GM23248 (cell line): ENCODE results near the gene EDC4.
"Not testable (repeated sequence)": the region's sequence is repeated elsewhere in the genome, so short reads cannot be mapped to it uniquely, and the experiment has no call there.

ENCODE experiments used
- EZH2 ChIP-seq: fragments of 200-600 bp; sonication (generic); IDR thresholded peaks from 2 replicates; pipeline ENCODE4 v1.6.1; 2018; ENCODE audit warnings: antibody characterized with exemption, mild to moderate bottlenecking; ENCODE audit not compliant: insufficient read depth, poor library complexity, severe bottlenecking
- EZH2phosphoT487 ChIP-seq: fragments of 200-600 bp; sonication (generic); IDR thresholded peaks from 2 replicates; pipeline ENCODE4 v1.6.1; 2018; ENCODE audit warnings: antibody characterized with exemption, moderate library complexity, mild to moderate bottlenecking, low read depth; ENCODE audit not compliant: insufficient read depth

DNA sequence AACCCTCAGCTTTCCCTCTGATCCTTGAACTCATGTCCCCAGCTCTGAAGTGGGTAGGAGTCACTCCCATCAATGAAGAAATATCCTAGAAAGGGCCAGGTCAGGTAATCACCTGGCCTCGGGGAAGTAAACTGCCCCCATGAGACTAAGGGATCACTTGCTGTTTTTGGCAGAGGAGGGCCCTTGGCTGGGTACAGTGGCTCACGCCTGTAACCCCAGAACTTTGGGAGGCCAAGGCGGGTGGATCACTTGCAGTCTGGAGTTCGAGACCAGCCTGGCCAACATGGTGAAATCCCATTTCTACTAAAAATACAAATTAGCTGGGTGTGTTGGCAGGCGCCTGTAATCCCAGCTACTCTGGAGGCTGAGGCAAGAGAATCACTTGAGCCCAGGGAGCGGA lies 8.8 kb upstream of the EDC4 start:
- TF ChIP-seq EZH2phosphoT487, EZH2: not testable (repeated sequence)
